H1 (cell line): ENCODE measurements around the gene ALDOC. TPM values are rescaled to one million over a fixed set of nuclear protein-coding genes. Genes with fewer than 3 reads are reported as not detected.

Source experiments
- CTCF ChIA-PET: fragments of 300-600 bp; sonication (Branson Sonifier 250); formaldehyde crosslinking; loops from one replicate; lab custom pipeline; 2021; ENCODE audit not compliant: partially characterized antibody; lab: Charles Lee
- POLR2A ChIA-PET: fragments of 300-600 bp; sonication (Branson Sonifier 250); formaldehyde crosslinking; loops from one replicate; lab custom pipeline; 2021; ENCODE audit warnings: inconsistent platforms; ENCODE audit not compliant: partially characterized antibody; lab: Charles Lee
- DNase-seq, 2 experiments: peaks; one replicate each; pipeline versions ENCODE4 v3.0.0 to v3.0.0-alpha.2; 2010 to 2022; ENCODE audit warnings: low spot score in 2 of 2, low read depth in 1 of 2, mixed read lengths in 1 of 2
- FAIRE-seq: peaks from 2 replicates; lab custom pipeline; 2011; peaks lifted over from hg19 to GRCh38; lab: Jason Lieb, UNC
- H2AFZ ChIP-seq: 2 replicates; pipeline ENCODE4 v1.8.1; 2012; ENCODE audit warnings: low read length, inconsistent platforms
- H2AK5ac ChIP-seq: 2 replicates; pipeline ENCODE4 v1.6.1; 2013; ENCODE audit warnings: low read depth, low read length
- H2BK120ac ChIP-seq: replicated peaks from 2 replicates; pipeline ENCODE3; 2013; ENCODE audit warnings: low read depth, low read length, inconsistent platforms
- H2BK12ac ChIP-seq: 2 replicates; pipeline ENCODE4 v1.6.1; 2013; ENCODE audit warnings: low read depth, low read length
- H2BK15ac ChIP-seq: 2 replicates; pipeline ENCODE4 v1.6.1; 2013; ENCODE audit warnings: low read length
- H2BK20ac ChIP-seq: 2 replicates; pipeline ENCODE4 v1.6.1; 2013; ENCODE audit warnings: low read length
- H2BK5ac ChIP-seq: 2 replicates; pipeline ENCODE4 v1.6.1; 2013; ENCODE audit warnings: low read depth, low read length
- H3K14ac ChIP-seq: 2 replicates; pipeline ENCODE4 v1.6.1; 2013; ENCODE audit warnings: inconsistent platforms; ENCODE audit not compliant: insufficient read length
- H3K18ac ChIP-seq: 2 replicates; pipeline ENCODE4 v1.6.1; 2013; ENCODE audit warnings: low read length; ENCODE audit errors: extremely low read depth
- H3K23ac ChIP-seq: 2 replicates; pipeline ENCODE4 v1.6.1; 2013; ENCODE audit warnings: inconsistent platforms; ENCODE audit not compliant: insufficient read length
- H3K23me2 ChIP-seq: 2 replicates; pipeline ENCODE4 v1.6.1; 2013; ENCODE audit warnings: low read depth, low read length
- H3K27ac ChIP-seq: 2 replicates; pipeline ENCODE4 v1.6.1; 2011; ENCODE audit warnings: low read depth, low read length, inconsistent platforms
- H3K27me3 ChIP-seq, 4 experiments: replicated peaks in 1 of 4; 1 replicate in 1 of 4; 2 replicates in 3 of 4; pipeline versions ENCODE4 v1.6.1 to v1.8.1; 2011 to 2013; ENCODE audit warnings: low read length in 3 of 4, mild to moderate bottlenecking in 3 of 4, inconsistent platforms in 2 of 4, mixed read lengths in 2 of 4, moderate library complexity in 1 of 4; ENCODE audit not compliant: control insufficient read depth in 3 of 4, insufficient read depth in 3 of 4; ENCODE audit errors: extremely low read depth in 1 of 4
- H3K36me3 ChIP-seq, 4 experiments: 2 replicates each; pipeline versions ENCODE4 v1.6.1 to v1.8.1; 2011 to 2013; ENCODE audit warnings: mild to moderate bottlenecking in 4 of 4, low read length in 3 of 4, moderate library complexity in 2 of 4, control low read depth in 1 of 4, inconsistent platforms in 1 of 4; ENCODE audit not compliant: insufficient read depth in 4 of 4, control insufficient read depth in 2 of 4
- H3K4ac ChIP-seq: replicated peaks from 2 replicates; pipeline ENCODE3; 2013; ENCODE audit warnings: low read length, low read depth, mixed read lengths, inconsistent platforms; ENCODE audit not compliant: insufficient read length
- H3K4me1 ChIP-seq, 4 experiments: replicated peaks in 1 of 4; 1 replicate in 1 of 4; 2 replicates in 3 of 4; pipeline versions ENCODE4 v1.6.1 to v1.8.1; 2011 to 2013; ENCODE audit warnings: low read length in 3 of 4, inconsistent platforms in 2 of 4, mixed read lengths in 1 of 4; ENCODE audit not compliant: insufficient read depth in 4 of 4, control insufficient read depth in 3 of 4
- H3K4me2 ChIP-seq, 2 experiments: 2 replicates each; pipeline versions ENCODE4 v1.6.1 to v1.8.1; 2011 to 2013; ENCODE audit warnings: low read depth in 2 of 2, low read length in 2 of 2, control low read depth in 1 of 2, inconsistent platforms in 1 of 2, mild to moderate bottlenecking in 1 of 2; ENCODE audit not compliant: insufficient read depth in 1 of 2
- H3K4me3 ChIP-seq, 4 experiments: fragments of 200-600, 300-600 bp in 1 of 4; sonication (generic), shearing (Covaris generic), sonication (Bioruptor Twin) in 1 of 4; 2 replicates each; pipeline versions ENCODE4 v1.5.1 to v1.8.1; 2011 to 2016; ENCODE audit warnings: low read length in 4 of 4, low read depth in 3 of 4, control low read depth in 2 of 4, inconsistent platforms in 2 of 4, mild to moderate bottlenecking in 2 of 4, mixed read lengths in 1 of 4, moderate library complexity in 1 of 4; ENCODE audit not compliant: insufficient read depth in 2 of 4; ENCODE audit errors: extremely low read depth in 1 of 4
- H3K56ac ChIP-seq: replicated peaks from 2 replicates; pipeline ENCODE3; 2013; ENCODE audit warnings: low read depth, mild to moderate bottlenecking, mixed read lengths, low read length, inconsistent platforms; ENCODE audit not compliant: insufficient read length
- H3K79me1 ChIP-seq: 2 replicates; pipeline ENCODE4 v1.6.1; 2013; ENCODE audit warnings: low read depth, low read length, control low read depth
- H3K79me2 ChIP-seq, 2 experiments: 2 replicates each; pipeline versions ENCODE4 v1.6.1 to v1.8.1; 2012 to 2013; ENCODE audit warnings: low read length in 2 of 2, mild to moderate bottlenecking in 2 of 2, inconsistent platforms in 1 of 2; ENCODE audit not compliant: insufficient read depth in 2 of 2, control insufficient read depth in 1 of 2
- H3K9ac ChIP-seq, 4 experiments: replicated peaks in 1 of 4; 1 replicate in 1 of 4; 2 replicates in 3 of 4; pipeline versions ENCODE4 v1.6.1 to v1.8.1; 2011 to 2013; ENCODE audit warnings: low read depth in 3 of 4, low read length in 3 of 4, control low read depth in 2 of 4, mild to moderate bottlenecking in 2 of 4, moderate library complexity in 2 of 4, inconsistent platforms in 1 of 4; ENCODE audit errors: extremely low read depth in 1 of 4
- H3K9me3 ChIP-seq, 2 experiments: 2 replicates each; pipeline versions ENCODE4 v1.6.1 to v1.8.1; 2012 to 2013; ENCODE audit warnings: mild to moderate bottlenecking in 2 of 2, moderate library complexity in 2 of 2, control low read depth in 1 of 2, inconsistent platforms in 1 of 2, low read depth in 1 of 2, low read length in 1 of 2, mixed read lengths in 1 of 2; ENCODE audit not compliant: insufficient read depth in 2 of 2
- H4K20me1 ChIP-seq, 2 experiments: replicated peaks in 1 of 2; 2 replicates each; pipeline versions ENCODE3 to v1.8.1; 2011 to 2013; ENCODE audit warnings: inconsistent platforms in 2 of 2, low read length in 2 of 2, mild to moderate bottlenecking in 1 of 2; ENCODE audit not compliant: insufficient read depth in 2 of 2, control insufficient read depth in 1 of 2
- H4K5ac ChIP-seq: 2 replicates; pipeline ENCODE4 v1.6.1; 2013; ENCODE audit warnings: low read length, low read depth, mixed read lengths, inconsistent platforms; ENCODE audit not compliant: insufficient read length
- H4K8ac ChIP-seq: 2 replicates; pipeline ENCODE4 v1.8.0; 2013; ENCODE audit warnings: mild to moderate bottlenecking, moderate library complexity, low read length, inconsistent platforms; ENCODE audit not compliant: insufficient read depth; ENCODE audit errors: extremely low read depth
- H4K91ac ChIP-seq: replicated peaks from 2 replicates; pipeline ENCODE3; 2013; ENCODE audit warnings: low read length, mixed read lengths, inconsistent platforms; ENCODE audit not compliant: insufficient read length
- ATF2 ChIP-seq: IDR thresholded peaks from 2 replicates; pipeline ENCODE4 v1.6.1; 2012; ENCODE audit warnings: low read length, inconsistent platforms
- CHD1 ChIP-seq: IDR thresholded peaks from 2 replicates; pipeline ENCODE4 v1.6.1; 2012; ENCODE audit warnings: low read depth, low read length, improper control_type of control experiment
- EP300 ChIP-seq, 2 experiments: IDR thresholded peaks; 1 replicate in 1 of 2; 2 replicates in 1 of 2; pipeline ENCODE4 v1.6.1; 2011 to 2012; ENCODE audit warnings: low read depth in 2 of 2, low read length in 2 of 2, mild to moderate bottlenecking in 2 of 2, borderline replicate concordance in 1 of 2, inconsistent platforms in 1 of 2, moderate library complexity in 1 of 2
- GTF2F1 ChIP-seq: IDR thresholded peaks from 2 replicates; pipeline ENCODE4 v1.6.1; 2012; ENCODE audit warnings: low read depth, low read length, improper control_type of control experiment, borderline replicate concordance
- JUN ChIP-seq: IDR thresholded peaks from 2 replicates; pipeline ENCODE4 v1.6.1; 2011; ENCODE audit warnings: low read depth, mild to moderate bottlenecking, improper control_type of control experiment, low read length
- RXRA ChIP-seq: IDR thresholded peaks from 2 replicates; pipeline ENCODE4 v1.6.1; 2011; ENCODE audit warnings: low read depth, mild to moderate bottlenecking, low read length, moderate library complexity; ENCODE audit not compliant: insufficient read depth
- SRF ChIP-seq: IDR thresholded peaks from 2 replicates; pipeline ENCODE4 v1.6.1; 2011; ENCODE audit warnings: mild to moderate bottlenecking, low read depth, low read length, moderate library complexity
- ZNF274 ChIP-seq: IDR thresholded peaks from 2 replicates; pipeline ENCODE4 v1.7.0; 2012; ENCODE audit warnings: low read length, borderline replicate concordance; ENCODE audit errors: extremely low read depth
- WGBS, 2 experiments: shearing (Covaris generic) in 1 of 2; methylation state at CpG; one replicate each; pipeline versions ENCODE4 v1.1.6 to v1.1.7; 2013 to 2015; ENCODE audit warnings: low lambda C conversion rate in 2 of 2, mixed read lengths in 2 of 2, inconsistent platforms in 1 of 2, low coverage in 1 of 2, missing lambda C conversion rate in 1 of 2; ENCODE audit not compliant: insufficient replicate concordance in 2 of 2, insufficient coverage in 1 of 2, insufficient read length in 1 of 2; ENCODE audit errors: extremely low coverage in 1 of 2, missing lambda C conversion rate in 1 of 2; 5-methylcytosine and 5-hydroxymethylcytosine counted together
- polyA plus RNA-seq, 7 experiments: library from polyadenylated mRNA; depleted of rRNA in 3 of 7; stranded (reverse) in 5 of 7; unstranded in 2 of 7; fragments of >200 nt in 5 of 7; fragments of 200-250 nt in 2 of 7; gene quantifications; 1 replicate in 5 of 7; 2 replicates in 1 of 7; 4 replicates in 1 of 7; pipeline versions ENCODE4 v1.2.1 to v1.2.3, GENCODE V29; 2011 to 2013; ENCODE audit warnings: missing spikeins in 2 of 7, mixed read lengths in 2 of 7
- total RNA-seq: library from RNA; stranded (reverse); fragmentation: NEBNext Ultra II Directional; extraction: Animal tissue kit (Norgen Biotek cat#: 25700); gene quantifications from 2 replicates; pipeline ENCODE4 v1.2.1, GENCODE V29; 2021

ALDOC gene
- total and polyA plus RNA-seq, 2 of the 8 experiments (the other 6 are each of a cell fraction or from before 2014, with no cell fraction given) = 51.6 to 103 TPM

GRCh38 chr17:28527859-28528258, 48.8 kb downstream of the ALDOC start:
- Histone ChIP-seq H2AK5ac (no peak overlapping the region), H2BK5ac (no peak overlapping the region), H3K23me2 (no peaks in the 10 kb centered on the region), H3K9ac (no peak overlapping the region), H3K56ac (no peak overlapping the region), H3K27ac (no peak overlapping the region), H3K4me3 (no peak overlapping the region), H3K4me1 (peaks cover 0 to 3% (median 0%) of the 10 kb centered on the region in 4 experiments; a peak in 2 of 7 replicates), H2AFZ (no peak overlapping the region), H3K36me3 (no peaks in the 10 kb centered on the region), H3K18ac (no peak overlapping the region), H3K14ac (no peak overlapping the region), H4K20me1 (no peaks in the 10 kb centered on the region), H4K91ac (no peak overlapping the region), H3K4me2 (no peak overlapping the region), H2BK15ac (no peak overlapping the region), H2BK120ac (no peak overlapping the region), H2BK12ac (no peak overlapping the region), H2BK20ac (no peak overlapping the region), H3K23ac (no peak overlapping the region), H4K8ac (no peak overlapping the region), H4K5ac (no peak overlapping the region), H3K79me2 (no peaks in the 10 kb centered on the region), H3K4ac (no peak overlapping the region), H3K27me3 (no peaks in the 10 kb centered on the region), H3K9me3 (no peaks in the 10 kb centered on the region), H3K79me1 (no peaks in the 10 kb centered on the region)
- WGBS, 2 experiments = 80% methylated on average over 1 of the region's 2 CpGs; no CpG with 5 or more reads in 1 of the 2 experiments
- TF ChIP-seq RXRA (no peak), ZNF274 (no peak), SRF (no peak), ATF2 (no peak), JUN (no peak), EP300 (IDR thresholded peaks at IDR 0.05; ENCODE audit: borderline replicate concordance in 1 of 2, low read depth in 2 of 2, low read length in 2 of 2) (no peak), CHD1 (no peak), GTF2F1 (no peak)
- POLR2A ChIA-PET = interaction anchor here (1.5 kb wide), 1 partner anchor 14 kb away, joined by 4 read pairs; no protein-coding TSS in a partner anchor
- CTCF ChIA-PET = interaction anchor here (0.5 to 5.9 kb wide), 5 partner anchors 12 to 504 kb away, joined by 3 to 45 read pairs (median 4); no protein-coding TSS in a partner anchor
- FAIRE-seq = no peak
- no peak for DNase-seq
